ENCODE measurements around the gene GPRC6A. TPM values are rescaled to one million over a fixed set of nuclear protein-coding genes. Genes with fewer than 3 reads are reported as not detected.

GPRC6A gene
- total RNA-seq, 2 donors from 2014 or later, result not detected

Other genes starting within 250 kb of the GPRC6A start
- gene RSPH4A, start 212.6 kb downstream of the GPRC6A start, total RNA-seq, result under 1 TPM; 0.12 to 0.31 TPM
- gene ZUP1, start 160.3 kb downstream of the GPRC6A start, total RNA-seq, result 1 to 10 TPM; 4.3 to 6.6 TPM
- gene KPNA5, start 147.9 kb downstream of the GPRC6A start, total RNA-seq, result 10 to 100 TPM in 1 of 2 donors, 1 to 10 TPM in 1; 9.1 to 12.8 TPM
- 1 to 10 TPM; 2.0 to 5.2 TPM for gene FAM162B, start 63.4 kb downstream of the GPRC6A start, total RNA-seq
- gene RFX6, start 48.2 kb upstream of the GPRC6A start, total RNA-seq, result not detected

Measured in left cardiac atrium (tissue), 2 donors.